ENCODE measurements around the gene INAVA.

Gene INAVA, protein sequence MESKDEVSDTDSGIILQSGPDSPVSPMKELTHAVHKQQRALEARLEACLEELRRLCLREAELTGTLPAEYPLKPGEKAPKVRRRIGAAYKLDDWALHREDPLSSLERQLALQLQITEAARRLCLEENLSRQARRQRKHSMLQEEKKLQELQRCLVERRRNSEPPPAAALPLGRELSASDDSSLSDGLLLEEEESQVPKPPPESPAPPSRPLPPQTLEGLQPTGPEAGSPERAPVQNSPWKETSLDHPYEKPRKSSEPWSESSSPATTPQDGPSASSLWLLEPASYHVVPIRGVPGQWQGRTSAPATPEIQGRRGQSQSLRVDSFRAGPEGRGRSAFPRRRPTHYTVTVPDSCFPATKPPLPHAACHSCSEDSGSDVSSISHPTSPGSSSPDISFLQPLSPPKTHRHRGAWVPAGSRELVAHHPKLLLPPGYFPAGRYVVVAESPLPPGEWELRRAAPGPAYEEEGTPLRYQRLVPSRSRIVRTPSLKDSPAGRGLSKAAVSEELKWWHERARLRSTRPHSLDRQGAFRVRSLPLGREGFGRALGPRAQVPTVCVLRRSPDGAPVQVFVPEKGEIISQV

DNA sequence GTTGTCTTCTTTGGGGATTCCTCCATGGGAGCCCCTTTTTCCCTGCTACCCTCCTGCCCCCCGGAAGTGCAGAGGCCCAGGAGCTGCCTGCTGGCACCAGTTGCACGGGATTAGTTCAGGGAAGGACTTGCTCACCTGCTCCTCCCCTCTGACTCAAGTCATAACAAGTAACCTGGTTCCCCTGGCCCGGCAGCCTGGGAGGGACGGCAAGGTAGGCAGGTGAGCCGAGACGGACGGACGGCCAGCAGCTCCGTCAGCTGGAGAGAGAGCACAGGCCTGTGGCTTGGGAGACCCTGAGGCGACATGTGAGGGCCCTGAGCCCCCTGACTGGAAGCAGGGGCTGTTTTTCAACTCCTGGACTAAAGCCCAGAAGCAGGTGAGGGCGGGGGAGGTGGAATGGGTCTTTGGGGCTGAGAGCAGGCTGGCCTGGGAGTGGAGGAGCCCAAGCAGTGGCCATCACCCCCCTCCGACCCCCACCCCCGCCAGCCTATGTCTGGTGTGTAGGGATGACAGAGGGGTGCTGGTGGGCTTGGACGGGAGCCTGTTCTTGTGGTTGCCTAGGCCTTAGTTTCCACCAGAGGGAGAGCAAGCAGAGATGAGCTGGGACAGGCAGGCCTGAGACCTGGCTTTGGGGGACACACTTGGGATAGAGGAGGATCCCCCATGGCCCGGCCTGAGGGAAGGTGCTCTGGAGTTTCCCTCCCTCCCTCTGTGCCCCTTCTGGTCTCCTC lies at the start of gene INAVA:
INAVA (plus strand) TSS at position 189 of the 731 bp plus-strand sequence. CDS start 3,501 bp downstream, outside the sequence.
- DNase-seq (ENCODE audit: low read depth) = no peak

- DNase-seq (ENCODE audit: low read depth) = no peak
Measured at GRCh38 chr1:200845360-200845759, 49.3 kb upstream of the INAVA start.

GRCh38 chr1:200846398-200846797 lies 48.3 kb upstream of the INAVA start:
- no peak for DNase-seq (ENCODE audit: low read depth)

GRCh38 chr1:200849430-200849829 lies 45.3 kb upstream of the INAVA start:
- DNase-seq (ENCODE audit: low read depth) = no peak

GRCh38 chr1:200850554-200850953 lies 44.1 kb upstream of the INAVA start:
- no peak for DNase-seq (ENCODE audit: low read depth)

GRCh38 chr1:200856716-200857357 lies 37.9 kb upstream of the INAVA start:
- no peak for DNase-seq (ENCODE audit: low read depth)

DNA sequence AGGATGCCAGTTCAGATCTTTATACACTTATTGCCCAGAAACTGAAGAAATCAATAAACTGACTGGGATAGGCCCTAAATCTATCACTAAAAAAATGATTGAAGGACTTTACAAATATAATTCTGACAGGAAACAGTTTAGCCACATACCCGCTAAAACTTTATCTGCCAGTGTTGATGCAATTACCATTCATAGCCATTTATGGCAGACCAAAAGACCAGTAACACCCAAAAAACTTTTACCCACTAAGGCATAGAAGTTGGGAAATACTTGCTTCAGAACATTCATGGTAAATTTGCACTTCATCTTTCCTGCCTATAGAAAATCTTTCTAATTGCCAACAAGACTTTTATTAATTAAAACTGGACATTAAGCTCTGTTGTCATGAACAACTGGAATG lies 36.9 kb upstream of the INAVA start:
- DNase-seq (ENCODE audit: low read depth) = no peak

- DNase-seq (ENCODE audit: low read depth) = no peak
Measured at GRCh38 chr1:200861937-200862647, 32.6 kb upstream of the INAVA start.

GRCh38 chr1:200862713-200863415 lies 31.8 kb upstream of the INAVA start:
- no peak for DNase-seq (ENCODE audit: low read depth)

- DNase-seq (ENCODE audit: low read depth) = no peak
Measured at GRCh38 chr1:200866116-200866515, 28.6 kb upstream of the INAVA start.

DNA sequence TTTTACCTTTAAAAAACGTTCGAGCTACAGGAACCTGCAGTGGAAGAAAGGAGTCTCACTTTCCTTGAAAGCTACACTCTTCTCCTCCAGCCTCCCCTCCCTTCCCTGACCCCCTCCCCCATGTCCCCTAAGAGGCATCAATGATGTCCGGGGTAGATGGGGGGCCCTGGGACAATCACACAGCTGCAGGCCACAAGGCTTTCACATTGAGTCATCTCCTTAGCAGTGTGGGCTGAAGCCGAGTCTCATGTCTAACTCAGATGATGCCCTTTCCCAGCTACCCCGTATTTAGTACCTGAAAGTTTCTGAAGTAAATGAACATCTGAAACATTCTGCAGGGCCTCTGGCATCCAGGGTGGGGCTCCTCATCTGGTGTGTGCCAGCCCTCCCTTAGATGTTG lies 28.2 kb upstream of the INAVA start:
- DNase-seq (ENCODE audit: low read depth) = no peak

- DNase-seq (ENCODE audit: low read depth) = no peak
Measured at GRCh38 chr1:200867018-200867811, 27.5 kb upstream of the INAVA start.

DNA sequence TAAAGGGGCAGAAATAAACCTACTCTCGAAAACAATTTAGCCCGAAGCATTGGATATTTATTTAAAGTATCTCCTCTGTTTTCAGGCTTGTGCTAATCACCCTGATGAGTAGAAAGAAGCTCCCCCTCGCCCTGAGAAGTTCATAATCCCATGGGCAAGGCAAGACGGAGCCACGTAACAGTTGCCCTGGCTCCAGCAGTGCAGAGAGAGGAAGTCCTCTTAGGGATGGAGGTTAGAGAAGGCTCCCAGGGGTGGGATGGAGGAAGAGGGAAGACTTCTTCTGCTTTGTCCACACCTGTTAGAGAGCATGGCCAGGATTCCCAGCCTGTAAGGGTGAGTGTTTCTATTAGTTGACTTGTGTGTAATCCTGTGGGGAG lies 25.3 kb upstream of the INAVA start:
- no peak for DNase-seq (ENCODE audit: low read depth)

DNA sequence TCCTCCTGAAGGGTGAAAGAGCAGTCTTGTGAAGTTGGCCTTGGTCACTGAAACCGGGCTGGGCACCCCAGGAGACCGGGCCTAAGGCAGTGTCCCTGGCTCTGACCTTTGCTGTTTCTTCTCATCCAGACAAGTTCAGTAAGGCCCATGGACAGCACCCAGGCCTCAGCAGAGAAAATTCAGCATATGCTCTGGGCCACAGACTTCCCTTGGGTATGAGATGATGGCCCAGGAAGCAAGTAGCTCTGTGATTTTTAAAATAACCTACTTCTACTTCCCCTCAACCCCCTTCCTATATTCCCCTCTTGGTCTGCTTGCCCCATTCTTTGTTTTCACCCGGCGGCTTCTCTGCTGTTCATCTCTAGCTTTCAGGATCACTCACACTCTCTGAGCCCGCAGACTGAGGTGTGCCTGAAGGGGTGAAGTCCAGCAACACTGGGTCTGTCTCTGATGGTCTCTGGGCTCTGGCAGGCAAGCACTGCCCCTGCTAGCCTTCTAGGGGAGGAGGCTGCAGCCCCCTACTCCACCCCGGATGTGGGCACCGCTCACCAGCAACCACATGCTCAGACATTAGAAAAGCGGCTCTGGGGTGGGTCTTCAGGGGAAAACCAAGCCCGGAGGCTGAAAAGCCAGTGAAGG lies 24.8 kb upstream of the INAVA start:
- DNase-seq (ENCODE audit: low read depth) = no peak

DNA sequence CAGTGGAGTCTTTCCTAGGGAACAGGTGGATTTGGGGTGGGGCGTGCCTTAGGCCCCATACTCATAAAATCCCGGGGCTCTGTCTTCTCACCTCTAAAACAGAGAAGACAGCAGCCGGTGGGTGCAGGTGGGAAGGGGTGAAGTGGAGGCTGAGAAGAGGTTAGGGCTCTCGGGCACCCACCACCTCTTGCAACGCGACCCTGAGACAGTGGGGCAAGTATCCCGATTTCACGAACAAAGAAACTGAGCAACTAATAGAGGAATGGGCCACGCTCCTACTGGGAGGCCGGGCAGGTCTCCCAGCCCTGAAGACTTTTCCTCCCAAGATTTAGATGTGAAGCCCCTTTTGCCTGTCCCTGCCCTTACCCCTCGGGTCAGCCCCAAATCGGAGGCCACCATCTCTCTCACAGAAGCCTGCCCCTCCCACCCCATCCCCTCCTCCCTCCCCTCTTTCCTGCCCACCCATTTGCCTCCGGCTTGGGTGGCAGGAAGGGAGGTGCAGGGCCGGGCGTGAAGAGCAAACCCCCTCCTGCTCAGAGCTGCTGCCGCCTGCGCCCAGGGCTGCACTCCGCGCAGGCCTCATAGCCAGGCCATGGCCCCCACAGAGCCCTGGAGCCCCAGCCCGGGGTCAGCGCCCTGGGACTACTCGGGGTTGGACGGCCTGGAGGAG lies 22.1 kb upstream of the INAVA start, which contains the start of gene GPR25:
GPR25 (plus strand) TSS at position 536 of the 670 bp plus-strand sequence; CDS start at position 593, 57 bp downstream.
- no peak for DNase-seq (ENCODE audit: low read depth)

GRCh38 chr1:200873116-200873670 lies 21.5 kb upstream of the INAVA start:
- DNase-seq (ENCODE audit: low read depth) = no peak

- DNase-seq (ENCODE audit: low read depth) = no peak
Measured at GRCh38 chr1:200873671-200874397, 20.9 kb upstream of the INAVA start.

GRCh38 chr1:200874694-200875093 lies 20.0 kb upstream of the INAVA start:
- no peak for DNase-seq (ENCODE audit: low read depth)

Measured in stimulated activated CD8-positive, alpha-beta memory T cell treated with anti-CD3 and anti-CD28 coated beads, Interleukin-4, amount 100 ng/mL, for 24 hours (primary cell).